GM23338 (cell line): ENCODE measurements around the gene AP1G2. TPM values are rescaled to one million over a fixed set of nuclear protein-coding genes. Genes with fewer than 3 reads are reported as not detected.

Source experiments
- ATAC-seq: fragments of 200-7000 bp; cut with Tn5 transposase; 3 replicates; pipeline ENCODE4 v1.9.1; 2020
- DNase-seq: peaks from one replicate; pipeline ENCODE4 v3.0.0-alpha.2; 2015; ENCODE audit warnings: low spot score
- H2AFZ ChIP-seq: fragments of 200-600 bp; sonication (generic); 2 replicates; pipeline ENCODE4 v1.8.0; 2016; ENCODE audit warnings: antibody characterized with exemption, mild to moderate bottlenecking, moderate library complexity
- H3F3A ChIP-seq: fragments of 200-600 bp; sonication (generic); replicated peaks from 2 replicates; pipeline ENCODE4 v1.8.0; 2017; ENCODE audit warnings: antibody characterized with exemption, mixed run types, low read depth
- H3K27ac ChIP-seq: fragments of 200-600 bp; sonication (generic); 2 replicates; pipeline ENCODE4 v1.6.1; 2016; ENCODE audit warnings: low read depth
- H3K27me3 ChIP-seq: fragments of 200-600 bp; sonication (generic); 2 replicates; pipeline ENCODE4 v1.8.0; 2016; ENCODE audit warnings: mild to moderate bottlenecking, mixed run types, moderate library complexity; ENCODE audit not compliant: insufficient read depth
- H3K36me3 ChIP-seq: fragments of 200-600 bp; sonication (generic); 2 replicates; pipeline ENCODE4 v1.8.0; 2016; ENCODE audit warnings: mild to moderate bottlenecking; ENCODE audit not compliant: insufficient read depth
- H3K4me1 ChIP-seq: fragments of 200-600 bp; sonication (generic); 2 replicates; pipeline ENCODE4 v1.8.0; 2016; ENCODE audit warnings: mild to moderate bottlenecking, moderate library complexity; ENCODE audit not compliant: insufficient read depth
- H3K4me2 ChIP-seq: fragments of 200-600 bp; sonication (generic); 2 replicates; pipeline ENCODE4 v1.7.1; 2017; ENCODE audit warnings: mixed run types
- H3K4me3 ChIP-seq: fragments of 200-600 bp; sonication (generic); 2 replicates; pipeline ENCODE4 v1.6.1; 2016; ENCODE audit warnings: mixed run types
- H3K79me2 ChIP-seq: fragments of 200-600 bp; sonication (generic); replicated peaks from 2 replicates; pipeline ENCODE4 v1.8.0; 2017; ENCODE audit warnings: mild to moderate bottlenecking; ENCODE audit not compliant: insufficient read depth
- H3K9me2 ChIP-seq: fragments of 200-600 bp; sonication (generic); 2 replicates; pipeline ENCODE4 v1.8.0; 2017; ENCODE audit not compliant: insufficient read depth
- H4K20me1 ChIP-seq: fragments of 200-600 bp; sonication (generic); replicated peaks from 2 replicates; pipeline ENCODE4 v1.8.0; 2017; ENCODE audit warnings: mild to moderate bottlenecking; ENCODE audit not compliant: insufficient read depth
- H3K27ac Mint-ChIP-seq: 2 replicates; pipeline ENCODE4 v1.8.0; 2020; ENCODE audit warnings: inconsistent platforms, mild to moderate bottlenecking, moderate library complexity, mixed read lengths
- H3K27me3 Mint-ChIP-seq: 3 replicates; pipeline ENCODE4 v1.8.0; 2022; ENCODE audit warnings: low read depth, mild to moderate bottlenecking, moderate library complexity, mixed read lengths, inconsistent platforms; ENCODE audit not compliant: insufficient read depth, poor library complexity
- H3K36me3 Mint-ChIP-seq: 3 replicates; pipeline ENCODE4 v1.8.0; 2021; ENCODE audit warnings: low read depth, mild to moderate bottlenecking, inconsistent platforms, moderate library complexity, mixed read lengths
- H3K4me1 Mint-ChIP-seq: 3 replicates; pipeline ENCODE4 v1.8.0; 2020; ENCODE audit warnings: mild to moderate bottlenecking, inconsistent platforms, mixed read lengths
- H3K4me3 Mint-ChIP-seq: 3 replicates; pipeline ENCODE4 v1.8.0; 2021; ENCODE audit warnings: moderate library complexity, mild to moderate bottlenecking, inconsistent platforms, mixed read lengths
- H3K9me3 Mint-ChIP-seq: 3 replicates; pipeline ENCODE4 v1.8.0; 2020; ENCODE audit warnings: moderate library complexity, mild to moderate bottlenecking, inconsistent platforms, mixed read lengths
- CREB1 ChIP-seq: fragments of 250-450 bp; sonication (Bioruptor Pico); IDR thresholded peaks from 2 replicates; pipeline ENCODE4 v1.5.0; 2020; ENCODE audit warnings: low read depth, mild to moderate bottlenecking, moderate library complexity
- CTCF ChIP-seq, 2 experiments: fragments of 200-600 bp in 1 of 2; sonication (generic) in 1 of 2; conservative IDR thresholded peaks; 2 replicates each; pipeline versions ENCODE4 v1.5.1 to v1.6.1; 2016 to 2017; ENCODE audit warnings: antibody characterized with exemption in 2 of 2, low read depth in 2 of 2, mild to moderate bottlenecking in 2 of 2, moderate library complexity in 1 of 2
- REST ChIP-seq: IDR thresholded peaks from one replicate; pipeline ENCODE4 v1.6.1; 2018; ENCODE audit warnings: antibody characterized with exemption; ENCODE audit not compliant: unreplicated experiment
- polyA plus RNA-seq: library from polyadenylated mRNA; unstranded; fragments of >200 nt; fragmentation: Nextera tagmentation; extraction: Ambion mirVana; gene quantifications from 2 replicates; pipeline ENCODE4 v1.2.1, GENCODE V29; 2016
- total RNA-seq: library from RNA; depleted of rRNA; stranded (reverse); fragments of >200 nt; shearing (Covaris generic); gene quantifications from 2 replicates; pipeline ENCODE4 v1.2.3, GENCODE V29; 2014

The AP1G2 gene
- total and polyA plus RNA-seq, 2 experiments from 2014 or later, result 55.3 to 63.5 TPM

GRCh38 chr14:23559926-23560520 is 7.6 kb downstream of the AP1G2 start (continued):
- TF ChIP-seq REST, result no peak

GRCh38 chr14:23559010-23559925 is 8.3 kb downstream of the AP1G2 start:
- H3K27ac Mint-ChIP-seq, result peak overlapping the region; percentile 87
- Histone ChIP-seq H3F3A (peaks cover 13% of the 10 kb centered on the region; the same call in 1 of the 2 replicates), H3K4me1 (peaks cover 38% of the 10 kb centered on the region), H3K36me3 (no peaks in the 10 kb centered on the region; the same call in 1 of the 2 replicates), H3K27me3 (no peaks in the 10 kb centered on the region), H4K20me1 (no peaks in the 10 kb centered on the region; the same call in 1 of the 2 replicates), H3K79me2 (peaks cover 19% of the 10 kb centered on the region), H3K4me3 (no peak overlapping the region), H2AFZ (no peak overlapping the region), H3K4me2 (peak overlapping the region; percentile 53; the same call in 1 of the 2 replicates), H3K9me2 (no peaks in the 10 kb centered on the region), H3K27ac (peak overlapping the region; percentile 99)
- ATAC-seq (peak; percentile 5; the same call in 2 of the 3 replicates), DNase-seq (peak; percentile 93)
- TF ChIP-seq CREB1 (CRISPR knock-in tag) (no peak), CTCF (conservative IDR thresholded peaks at IDR 0.05; ENCODE audit: low read depth in 2 of 2) (peak; percentile 91 to 100)
- H3K27me3 Mint-ChIP-seq, result peaks cover 24% of the 10 kb centered on the region
- H3K4me3 Mint-ChIP-seq, result no peak overlapping the region
- no peaks in the 10 kb centered on the region for H3K9me3 Mint-ChIP-seq
- H3K4me1 Mint-ChIP-seq, result peaks cover 47% of the 10 kb centered on the region
- H3K36me3 Mint-ChIP-seq, result peaks cover 53% of the 10 kb centered on the region
